ENCODE measurements around the gene WDR91. TPM values are rescaled to one million over a fixed set of nuclear protein-coding genes. Genes with fewer than 3 reads are reported as not detected.

WDR91 gene
- total RNA-seq, 1 donor from 2014 or later = 5.4 TPM

- H3K4me1 ChIP-seq = no peaks in the 10 kb centered on the region
- Mint-ChIP-seq H3K27ac (no peak overlapping the region), H3K9me3 (no peaks in the 10 kb centered on the region), H3K4me1 (peaks cover 11% of the 10 kb centered on the region), H3K27me3 (ENCODE audit: insufficient read depth, low read depth) (peaks cover 2% of the 10 kb centered on the region), H3K4me3 (no peak overlapping the region), H3K36me3 (peaks cover 29% of the 10 kb centered on the region)
- H2AFZ ChIP-seq (replicated peaks) = no peak overlapping the region
- no peaks in the 10 kb centered on the region for H4K20me1 ChIP-seq (ENCODE audit: low read depth)
- H3K9me3 ChIP-seq (ENCODE audit: low read depth) = no peaks in the 10 kb centered on the region
- H3K27me3 ChIP-seq = no peaks in the 10 kb centered on the region
- no peak for DNase-seq (ENCODE audit: low spot score)
- H3K79me2 ChIP-seq (ENCODE audit: low read depth) = no peaks in the 10 kb centered on the region
- H3K4me3 ChIP-seq = no peak overlapping the region
- no peaks in the 10 kb centered on the region for H3K36me3 ChIP-seq
- H3F3A ChIP-seq (ENCODE audit: low read depth) = no peaks in the 10 kb centered on the region
- no peak overlapping the region for H3K27ac ChIP-seq
- no peak overlapping the region for H3K9ac ChIP-seq
- no peak overlapping the region for H3K4me2 ChIP-seq
- TF ChIP-seq EZH2phosphoT487 (IDR thresholded peaks at IDR 0.05) = no peak
- no peak for TF ChIP-seq CTCF (IDR thresholded peaks at IDR 0.05)
- TF ChIP-seq EZH2 (IDR thresholded peaks at IDR 0.05) = no peak
Observed at GRCh38 chr7:135195968-135196629, 15.2 kb downstream of the WDR91 start.

DNA sequence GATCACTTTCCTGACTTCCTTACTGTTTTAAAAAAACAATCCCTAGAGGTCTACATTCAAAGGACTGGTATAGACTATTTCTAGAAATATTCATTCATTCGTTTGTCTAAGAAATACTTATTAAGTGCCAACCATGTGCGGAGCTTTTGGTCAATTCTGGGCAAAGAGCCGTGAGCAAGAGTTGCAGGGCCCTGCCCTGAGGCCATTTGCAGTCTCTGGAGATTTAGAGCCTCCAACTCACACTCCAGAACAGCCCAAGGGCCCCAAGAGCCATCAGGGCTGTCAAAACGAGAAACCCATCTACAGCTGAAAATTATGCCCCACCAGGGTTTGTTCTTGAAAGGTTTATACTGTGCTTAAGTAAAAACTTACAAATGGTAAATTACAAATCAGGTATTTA is 16.2 kb downstream of the WDR91 start:
- no peak overlapping the region for H3K27ac Mint-ChIP-seq
- Histone ChIP-seq H3K9ac (no peak overlapping the region), H3K36me3 (no peaks in the 10 kb centered on the region), H3K4me3 (no peak overlapping the region), H2AFZ (replicated peaks) (no peak overlapping the region), H4K20me1 (ENCODE audit: low read depth) (no peaks in the 10 kb centered on the region), H3F3A (ENCODE audit: low read depth) (no peaks in the 10 kb centered on the region), H3K79me2 (ENCODE audit: low read depth) (no peaks in the 10 kb centered on the region), H3K9me3 (ENCODE audit: low read depth) (no peaks in the 10 kb centered on the region), H3K27me3 (no peaks in the 10 kb centered on the region), H3K27ac (no peak overlapping the region), H3K4me2 (no peak overlapping the region), H3K4me1 (no peaks in the 10 kb centered on the region)
- peaks cover 11% of the 10 kb centered on the region for H3K4me1 Mint-ChIP-seq
- no peak overlapping the region for H3K4me3 Mint-ChIP-seq
- no peaks in the 10 kb centered on the region for H3K9me3 Mint-ChIP-seq
- H3K27me3 Mint-ChIP-seq (ENCODE audit: insufficient read depth, low read depth) = peaks cover 2% of the 10 kb centered on the region
- H3K36me3 Mint-ChIP-seq = peaks cover 29% of the 10 kb centered on the region
- no peak for TF ChIP-seq CTCF (IDR thresholded peaks at IDR 0.05)
- TF ChIP-seq EZH2phosphoT487 (IDR thresholded peaks at IDR 0.05) = no peak
- TF ChIP-seq EZH2 (IDR thresholded peaks at IDR 0.05) = no peak
- no peak for DNase-seq (ENCODE audit: low spot score)

GRCh38 chr7:135194494-135195095 is 16.7 kb downstream of the WDR91 start:
- H3K27ac Mint-ChIP-seq = no peak overlapping the region
- Histone ChIP-seq H3K4me3 (no peak overlapping the region), H3F3A (ENCODE audit: low read depth) (no peaks in the 10 kb centered on the region), H3K4me2 (no peak overlapping the region), H2AFZ (replicated peaks) (no peak overlapping the region), H3K9me3 (ENCODE audit: low read depth) (no peaks in the 10 kb centered on the region), H3K27me3 (no peaks in the 10 kb centered on the region), H4K20me1 (ENCODE audit: low read depth) (no peaks in the 10 kb centered on the region), H3K4me1 (no peaks in the 10 kb centered on the region), H3K27ac (no peak overlapping the region), H3K9ac (no peak overlapping the region), H3K79me2 (ENCODE audit: low read depth) (no peaks in the 10 kb centered on the region), H3K36me3 (no peaks in the 10 kb centered on the region)
- peaks cover 11% of the 10 kb centered on the region for H3K4me1 Mint-ChIP-seq
- peaks cover 29% of the 10 kb centered on the region for H3K36me3 Mint-ChIP-seq
- TF ChIP-seq CTCF (IDR thresholded peaks at IDR 0.05) (no peak), EZH2phosphoT487 (IDR thresholded peaks at IDR 0.05) (no peak), EZH2 (IDR thresholded peaks at IDR 0.05) (no peak)
- no peak overlapping the region for H3K4me3 Mint-ChIP-seq
- DNase-seq (ENCODE audit: low spot score) = no peak
- no peaks in the 10 kb centered on the region for H3K9me3 Mint-ChIP-seq
- peaks cover 2% of the 10 kb centered on the region for H3K27me3 Mint-ChIP-seq (ENCODE audit: insufficient read depth, low read depth)
